ENCODE measurements around the gene AP1S3.

- TF ChIP-seq CTCF (IDR thresholded peaks at IDR 0.05 in 8 of 11, conservative IDR thresholded peaks at IDR 0.05 in 3 of 11) = no peak
- no peak for TF ChIP-seq POLR2A (IDR thresholded peaks at IDR 0.05)
Measured at GRCh38 chr2:223856021-223856420, 18.6 kb upstream of the AP1S3 start.
